NCI-H460 (cell line): ENCODE results near the gene PITRM1. TPM values are rescaled to one million over a fixed set of nuclear protein-coding genes. Genes with fewer than 3 reads are reported as not detected.

Experiments
- DNase-seq: peaks from one replicate; pipeline ENCODE4 v3.0.0-alpha.2; 2016; ENCODE audit warnings: low read depth; ENCODE audit errors: extremely low read depth
- total RNA-seq: library from RNA; depleted of rRNA; stranded (reverse); fragments of >200 nt; shearing (Covaris generic); gene quantifications from 2 replicates; pipeline ENCODE4 v1.2.3, GENCODE V29; 2014

The PITRM1 gene
- total RNA-seq, 1 experiment from 2014 or later = 49.5 TPM

GRCh38 chr10:3169673-3170072 is 2.9 kb downstream of the PITRM1 start:
- DNase-seq = no peak

GRCh38 chr10:3169271-3169670 is 3.3 kb downstream of the PITRM1 start:
- no peak for DNase-seq

GRCh38 chr10:3167611-3168330 is 4.8 kb downstream of the PITRM1 start:
- no peak for DNase-seq

- DNase-seq = no peak
These were observed 5.9 kb downstream of the PITRM1 start for GRCh38 chr10:3166496-3167290.

GRCh38 chr10:3165196-3165595 is 7.4 kb downstream of the PITRM1 start:
- no peak for DNase-seq

GRCh38 chr10:3163879-3164278 is 8.7 kb downstream of the PITRM1 start:
- no peak for DNase-seq

- no peak for DNase-seq
These were observed 10.0 kb downstream of the PITRM1 start for GRCh38 chr10:3162533-3162932.

- DNase-seq = no peak
These were observed 13.4 kb downstream of the PITRM1 start for GRCh38 chr10:3159152-3159551.

GRCh38 chr10:3154666-3155065 is 17.9 kb downstream of the PITRM1 start:
- DNase-seq = no peak

- no peak for DNase-seq
These were observed 20.0 kb downstream of the PITRM1 start for GRCh38 chr10:3152566-3152935.

GRCh38 chr10:3151889-3152565 is 20.6 kb downstream of the PITRM1 start:
- no peak for DNase-seq

GRCh38 chr10:3150961-3151360 is 21.6 kb downstream of the PITRM1 start:
- DNase-seq = no peak

GRCh38 chr10:3150366-3150765 is 22.2 kb downstream of the PITRM1 start:
- no peak for DNase-seq

- no peak for DNase-seq
These were observed 22.7 kb downstream of the PITRM1 start for GRCh38 chr10:3149918-3150317.

GRCh38 chr10:3148994-3149393 is 23.6 kb downstream of the PITRM1 start:
- DNase-seq = no peak

- DNase-seq = no peak
These were observed 24.5 kb downstream of the PITRM1 start for GRCh38 chr10:3148041-3148440.

- DNase-seq = no peak
These were observed 25.3 kb downstream of the PITRM1 start for GRCh38 chr10:3147117-3147820.

- DNase-seq = no peak
These were observed 26.3 kb downstream of the PITRM1 start for GRCh38 chr10:3146289-3146688.

GRCh38 chr10:3145366-3145765 is 27.2 kb downstream of the PITRM1 start:
- no peak for DNase-seq

GRCh38 chr10:3143791-3144434 is 28.7 kb downstream of the PITRM1 start:
- DNase-seq = no peak

GRCh38 chr10:3143366-3143765 is 29.2 kb downstream of the PITRM1 start:
- DNase-seq = no peak
